OCI-LY1 (cell line): ENCODE data around the gene FGFR1OP2.

Experiments used
- H2AFZ ChIP-seq: fragments of 200-600 bp; sonication (generic), shearing (Covaris generic); 2 replicates; pipeline ENCODE4 v1.6.0; 2014; ENCODE audit warnings: antibody characterized with exemption, mild to moderate bottlenecking, low read length
- H3F3A ChIP-seq: fragments of 200-600 bp; sonication (generic), shearing (Covaris generic); 2 replicates; pipeline ENCODE4 v1.6.0; 2014; ENCODE audit warnings: mild to moderate bottlenecking, antibody characterized with exemption, low read length, moderate library complexity; ENCODE audit not compliant: insufficient read depth
- H3K27ac ChIP-seq: fragments of 200-600 bp; sonication (generic); 2 replicates; pipeline ENCODE4 v1.5.1; 2014; ENCODE audit warnings: low read length, mixed run types, mild to moderate bottlenecking, low read depth; ENCODE audit not compliant: poor library complexity, severe bottlenecking
- H3K27me3 ChIP-seq: fragments of 200-600 bp; sonication (generic); 2 replicates; pipeline ENCODE4 v1.6.0; 2014; ENCODE audit warnings: antibody characterized with exemption, mild to moderate bottlenecking, low read length, moderate library complexity; ENCODE audit not compliant: insufficient read depth
- H3K36me3 ChIP-seq: fragments of 200-600 bp; sonication (generic); 2 replicates; pipeline ENCODE4 v1.6.1; 2014; ENCODE audit warnings: mild to moderate bottlenecking, antibody characterized with exemption, low read length, moderate library complexity, mixed read lengths; ENCODE audit not compliant: insufficient read depth
- H3K4me1 ChIP-seq: fragments of 200-600 bp; sonication (generic); 2 replicates; pipeline ENCODE4 v1.5.1; 2014; ENCODE audit warnings: mild to moderate bottlenecking, low read length, moderate library complexity; ENCODE audit not compliant: insufficient read depth, severe bottlenecking
- H3K4me2 ChIP-seq: fragments of 200-600 bp; sonication (generic), shearing (Covaris generic); 2 replicates; pipeline ENCODE4 v1.6.1; 2014; ENCODE audit warnings: low read length
- H3K4me3 ChIP-seq: fragments of 200-600 bp; sonication (generic); 2 replicates; pipeline ENCODE4 v1.5.1; 2014; ENCODE audit warnings: low read length, low read depth, mild to moderate bottlenecking, mixed read lengths; ENCODE audit not compliant: poor library complexity, severe bottlenecking
- H3K79me2 ChIP-seq: fragments of 200-600 bp; shearing (Covaris generic); 2 replicates; pipeline ENCODE4 v1.6.1; 2016; ENCODE audit warnings: mixed run types, low read length, mixed read lengths; ENCODE audit not compliant: insufficient read depth
- H3K9ac ChIP-seq: fragments of 200-600 bp; sonication (generic), shearing (Covaris generic); 2 replicates; pipeline ENCODE4 v1.6.1; 2014; ENCODE audit warnings: mild to moderate bottlenecking, low read length, mixed read lengths
- H3K9me2 ChIP-seq: fragments of 200-600 bp; sonication (generic), shearing (Covaris generic); 2 replicates; pipeline ENCODE4 v1.6.1; 2014; ENCODE audit warnings: low read depth, mild to moderate bottlenecking, low read length, mixed read lengths
- H3K9me3 ChIP-seq: fragments of 200-600 bp; shearing (Covaris generic); 2 replicates; pipeline ENCODE4 v1.6.1; 2014; ENCODE audit warnings: low read length, mixed read lengths
- H4K20me1 ChIP-seq: fragments of 200-600 bp; sonication (generic), shearing (Covaris generic); 2 replicates; pipeline ENCODE4 v1.6.0; 2016; ENCODE audit warnings: mild to moderate bottlenecking, low read length; ENCODE audit not compliant: insufficient read depth
- CTCF ChIP-seq: fragments of 200-600 bp; sonication (generic), shearing (Covaris generic); IDR thresholded peaks from 2 replicates; pipeline ENCODE4 v1.5.1; 2017; ENCODE audit warnings: mild to moderate bottlenecking, antibody characterized with exemption, low read length, moderate library complexity, mixed read lengths
- EZH2 ChIP-seq: fragments of 200-600 bp; sonication (generic), shearing (Covaris generic); IDR thresholded peaks from 2 replicates; pipeline ENCODE4 v1.8.0; 2017; ENCODE audit warnings: borderline replicate concordance, mixed run types, mild to moderate bottlenecking, antibody characterized with exemption, low read length, moderate library complexity, mixed read lengths

Gene FGFR1OP2

GRCh38 chr12:26994109-26994508, 55.8 kb downstream of the FGFR1OP2 start:
- Histone ChIP-seq H3K79me2 (no peaks in the 10 kb centered on the region), H3K4me3 (no peak overlapping the region), H3K27ac (no peak overlapping the region), H3K9me2 (no peaks in the 10 kb centered on the region), H3F3A (no peaks in the 10 kb centered on the region), H3K27me3 (no peaks in the 10 kb centered on the region), H3K9me3 (no peaks in the 10 kb centered on the region), H3K4me2 (no peak overlapping the region), H2AFZ (no peak overlapping the region), H3K9ac (no peak overlapping the region), H3K4me1 (peaks cover 11% of the 10 kb centered on the region), H3K36me3 (peaks cover 74% of the 10 kb centered on the region), H4K20me1 (no peaks in the 10 kb centered on the region)
- TF ChIP-seq EZH2 (no peak), CTCF (no peak)

- Histone ChIP-seq H3K27me3 (no peaks in the 10 kb centered on the region), H3K9me3 (no peaks in the 10 kb centered on the region), H2AFZ (no peak overlapping the region), H4K20me1 (no peaks in the 10 kb centered on the region), H3F3A (no peaks in the 10 kb centered on the region), H3K9me2 (no peaks in the 10 kb centered on the region), H3K9ac (no peak overlapping the region), H3K4me2 (no peak overlapping the region), H3K4me3 (no peak overlapping the region), H3K4me1 (peaks cover 12% of the 10 kb centered on the region), H3K27ac (no peak overlapping the region), H3K79me2 (no peaks in the 10 kb centered on the region), H3K36me3 (peaks cover 76% of the 10 kb centered on the region)
- TF ChIP-seq CTCF (no peak), EZH2 (no peak)
These were observed 57.4 kb downstream of the FGFR1OP2 start for GRCh38 chr12:26995706-26996105.

DNA sequence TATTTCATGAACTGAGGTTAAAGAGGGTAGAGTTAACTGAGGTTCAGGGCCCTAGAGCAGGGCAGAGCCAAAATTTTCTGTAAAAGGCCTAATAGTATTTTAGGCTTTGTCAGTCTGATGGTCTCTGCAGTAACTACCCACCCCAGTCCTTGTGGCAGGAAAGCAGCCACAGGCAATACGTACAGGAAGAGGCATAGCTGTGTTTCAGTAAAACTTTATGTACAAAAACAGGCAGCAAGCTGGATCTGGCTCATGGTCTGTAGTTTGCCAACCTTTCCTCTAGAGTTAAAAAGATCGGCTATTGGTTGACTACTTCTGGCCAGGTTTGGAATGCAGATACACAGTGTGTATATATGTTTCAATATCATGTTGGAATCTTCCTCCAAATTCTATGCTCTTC, 58.7 kb downstream of the FGFR1OP2 start:
- no peaks in the 10 kb centered on the region for H4K20me1 ChIP-seq
- no peaks in the 10 kb centered on the region for H3K79me2 ChIP-seq
- no peaks in the 10 kb centered on the region for H3K27me3 ChIP-seq
- H3K9ac ChIP-seq = no peak overlapping the region
- H3K9me3 ChIP-seq = no peaks in the 10 kb centered on the region
- peaks cover 25% of the 10 kb centered on the region for H3K4me1 ChIP-seq
- no peaks in the 10 kb centered on the region for H3F3A ChIP-seq
- H3K9me2 ChIP-seq = no peaks in the 10 kb centered on the region
- TF ChIP-seq CTCF = no peak
- TF ChIP-seq EZH2 = no peak
- no peak overlapping the region for H3K27ac ChIP-seq
- H3K4me2 ChIP-seq = no peak overlapping the region
- H2AFZ ChIP-seq = no peak overlapping the region
- peaks cover 71% of the 10 kb centered on the region for H3K36me3 ChIP-seq
- H3K4me3 ChIP-seq = no peak overlapping the region
